Ascending aorta (tissue), 2 donors: ENCODE measurements around the gene MSH4. TPM values are rescaled to one million over a fixed set of nuclear protein-coding genes. Genes with fewer than 3 reads are reported as not detected.
"Not testable (repeated sequence)": the region's sequence is repeated elsewhere in the genome, so short reads cannot be mapped to it uniquely, and the experiment has no call there.

Source experiments
- DNase-seq, 2 donors: peaks; one replicate each; pipeline ENCODE4 v3.0.0-alpha.2; 2019; ENCODE audit warnings: low spot score in 2 of 2
- H3K27ac ChIP-seq, 2 donors: fragments of 200-600 bp; sonication (generic); one replicate each; pipeline ENCODE4 v1.5.1; 2016 to 2017; ENCODE audit warnings: mild to moderate bottlenecking in 1 of 2
- H3K27me3 ChIP-seq: fragments of 200-600 bp; sonication (generic); one replicate; pipeline ENCODE4 v1.5.1; 2017
- H3K36me3 ChIP-seq, 2 donors: fragments of 200-600 bp; sonication (generic); one replicate each; pipeline ENCODE4 v1.5.1; 2016
- H3K4me1 ChIP-seq, 2 donors: fragments of 200-600 bp; sonication (generic); one replicate each; pipeline ENCODE4 v1.5.1; 2016 to 2017; ENCODE audit warnings: mild to moderate bottlenecking in 1 of 2
- H3K4me3 ChIP-seq, 2 donors: fragments of 200-600 bp; sonication (generic); one replicate each; pipeline ENCODE4 v1.5.1; 2016 to 2017; ENCODE audit warnings: mild to moderate bottlenecking in 1 of 2
- H3K9me3 ChIP-seq, 2 donors: fragments of 200-600 bp; sonication (generic); one replicate each; pipeline ENCODE4 v1.5.1; 2016
- CTCF ChIP-seq, 3 experiments: fragments of 200-600 bp in 2 of 3; fragments of 450-650 bp in 1 of 3; sonication (generic) in 2 of 3; IDR thresholded peaks; one replicate each; pipeline ENCODE4 v1.5.1; 2016 to 2019; ENCODE audit warnings: antibody characterized with exemption in 3 of 3, mild to moderate bottlenecking in 1 of 3, moderate library complexity in 1 of 3
- intact Hi-C: fragments of 100-400 bp; cut with DNase I; formaldehyde crosslinking; loops from one replicate; pipeline ENCODE4 v1.15.1; 2023
- total RNA-seq: library from RNA; depleted of rRNA; stranded (reverse); fragments of >200 nt; gene quantifications from one replicate; pipeline ENCODE4 v1.1.0, GENCODE V29; 2016

MSH4 gene
- total RNA-seq, 1 donor from 2014 or later = not detected

GRCh38 chr1:75808921-75809320 is 12.2 kb downstream of the MSH4 start:
- H3K27ac ChIP-seq = no peak overlapping the region
- H3K4me3 ChIP-seq = no peak overlapping the region
- no peak for TF ChIP-seq CTCF (IDR thresholded peaks at IDR 0.05)
- H3K4me1 ChIP-seq = no peaks in the 10 kb centered on the region
- no peak for DNase-seq
- H3K36me3 ChIP-seq = no peaks in the 10 kb centered on the region
- no peaks in the 10 kb centered on the region for H3K9me3 ChIP-seq
- no peaks in the 10 kb centered on the region for H3K27me3 ChIP-seq
- intact Hi-C loops = no loop called here

- H3K27ac ChIP-seq, DNase-seq, H3K9me3 ChIP-seq, H3K4me1 ChIP-seq, H3K36me3 ChIP-seq, H3K4me3 ChIP-seq, intact Hi-C loops, H3K27me3 ChIP-seq: not testable (repeated sequence)
Observed at GRCh38 chr1:75810113-75810512, 13.4 kb downstream of the MSH4 start.

DNA sequence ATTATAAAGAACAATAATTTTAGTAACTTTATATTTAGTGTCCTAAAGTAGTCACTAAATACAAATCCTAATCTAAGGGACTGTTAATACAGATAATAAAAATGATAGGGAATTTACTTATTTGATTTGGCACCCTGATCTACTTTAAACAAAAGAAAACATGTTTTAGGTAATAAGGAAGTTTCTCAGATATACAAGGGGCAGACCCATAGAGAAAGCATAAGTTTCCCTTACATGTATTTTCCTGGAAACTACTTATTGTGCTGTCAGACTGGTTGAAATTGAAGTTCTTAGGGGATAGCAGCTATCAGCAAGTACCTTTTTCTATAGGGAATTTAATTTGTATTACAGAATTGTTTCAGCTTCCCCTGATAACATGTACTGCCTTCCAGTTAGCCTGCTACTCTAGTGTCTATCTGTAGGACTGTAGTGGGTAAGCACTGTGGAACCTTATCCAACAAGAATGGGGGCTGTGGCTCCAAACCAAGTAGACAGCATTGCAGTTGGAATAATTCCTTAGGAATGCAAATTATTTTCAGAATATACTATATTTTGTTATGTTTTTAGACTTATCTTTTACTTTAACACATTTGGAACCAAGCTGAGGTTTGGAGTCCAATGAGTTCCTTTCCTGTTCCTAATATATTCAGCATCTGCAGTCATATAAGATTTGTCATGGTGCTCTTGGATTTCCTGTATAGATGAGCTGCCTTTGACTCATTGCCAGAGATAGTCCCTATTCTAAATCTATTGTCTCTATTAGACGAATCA is 14.7 kb downstream of the MSH4 start:
- H3K9me3 ChIP-seq = no peaks in the 10 kb centered on the region
- no peak overlapping the region for H3K4me3 ChIP-seq
- no peaks in the 10 kb centered on the region for H3K27me3 ChIP-seq
- intact Hi-C loops = no loop called here
- TF ChIP-seq CTCF (IDR thresholded peaks at IDR 0.05) = no peak
- DNase-seq = no peak
- H3K36me3 ChIP-seq = no peaks in the 10 kb centered on the region
- H3K4me1 ChIP-seq = no peaks in the 10 kb centered on the region
- no peak overlapping the region for H3K27ac ChIP-seq

GRCh38 chr1:75812065-75812464 is 15.4 kb downstream of the MSH4 start:
- DNase-seq = no peak
- H3K36me3 ChIP-seq = no peaks in the 10 kb centered on the region
- intact Hi-C loops = no loop called here
- no peak for TF ChIP-seq CTCF (IDR thresholded peaks at IDR 0.05)
- H3K4me1 ChIP-seq = no peaks in the 10 kb centered on the region
- H3K4me3 ChIP-seq = no peak overlapping the region
- no peak overlapping the region for H3K27ac ChIP-seq
- no peaks in the 10 kb centered on the region for H3K9me3 ChIP-seq
- no peaks in the 10 kb centered on the region for H3K27me3 ChIP-seq

DNA sequence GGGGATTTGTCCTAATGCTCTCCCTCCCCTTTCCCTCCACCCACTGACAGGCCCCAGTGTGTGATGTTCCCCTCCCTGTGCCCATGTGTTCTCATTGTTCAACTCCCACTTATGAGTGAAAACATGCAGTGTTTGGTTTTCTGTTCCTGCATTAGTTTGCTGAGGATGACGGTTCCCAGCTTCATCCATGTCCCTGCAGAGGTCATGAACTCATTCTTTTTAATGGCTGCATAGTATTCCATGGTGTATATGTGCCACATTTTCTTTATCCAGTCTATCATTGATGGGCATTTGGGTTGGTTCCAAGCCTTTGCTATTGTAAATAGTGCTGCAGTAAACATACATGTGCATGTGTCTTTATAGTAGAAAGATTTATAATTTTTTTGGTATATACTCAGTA is 26.9 kb downstream of the MSH4 start:
- intact Hi-C loops, H3K27me3 ChIP-seq: not testable (repeated sequence)

GRCh38 chr1:75836528-75837100 is 39.9 kb downstream of the MSH4 start:
- no peaks in the 10 kb centered on the region for H3K27me3 ChIP-seq
- H3K4me1 ChIP-seq = no peaks in the 10 kb centered on the region
- no peak for DNase-seq
- intact Hi-C loops = no loop called here
- H3K9me3 ChIP-seq = peaks cover 0 to 11% of the 10 kb centered on the region in 2 donors
- H3K27ac ChIP-seq = no peak overlapping the region
- no peak for TF ChIP-seq CTCF (IDR thresholded peaks at IDR 0.05)
- no peak overlapping the region for H3K4me3 ChIP-seq
- H3K36me3 ChIP-seq = no peaks in the 10 kb centered on the region

More for the DNA sequence above, 26.9 kb downstream of the MSH4 start:
- not testable (repeated sequence) for H3K4me3 ChIP-seq, H3K36me3 ChIP-seq, H3K27ac ChIP-seq, H3K4me1 ChIP-seq, H3K9me3 ChIP-seq, DNase-seq
